ENCODE data around the gene ZNF579.

- TF ChIP-seq SREBF2 (IDR thresholded peaks at IDR 0.05) (no peak), CTCF (IDR thresholded peaks at IDR 0.05) (peak; percentile 88), KDM5A (IDR thresholded peaks at IDR 0.05) (no peak), CEBPB (IDR thresholded peaks at IDR 0.05) (no peak), KDM1A (IDR thresholded peaks at IDR 0.05; ENCODE audit: low read depth) (no peak), RAD21 (conservative IDR thresholded peaks at IDR 0.05 in 1 of 2, IDR thresholded peaks at IDR 0.05 in 1 of 2) (peak; percentile 93 to 95), ESRRA (IDR thresholded peaks at IDR 0.05; ENCODE audit: borderline replicate concordance, low read length) (no peak), RCOR1 (IDR thresholded peaks at IDR 0.05; ENCODE audit: low read depth, low read length) (no peak)
These were observed 25.2 kb upstream of the ZNF579 start, which contains the start of gene ZNF865 for GRCh38 chr19:55605637-55606470.

Data from A549 (cell line).